Cardiac fibroblast (primary cell): Measurements from ENCODE around the gene AOPEP.

Source experiments
- DNase-seq, 2 donors: peaks; one replicate each; pipeline versions ENCODE4 v3.0.0 to v3.0.0-alpha.2; 2010; ENCODE audit warnings: low read depth in 2 of 2
- H3K4me3 ChIP-seq, 2 donors: replicated peaks in 1 of 2; 1 replicate in 1 of 2; 2 replicates in 1 of 2; pipeline ENCODE4 v1.5.1; 2011; ENCODE audit warnings: low read depth in 2 of 2, low read length in 2 of 2, mild to moderate bottlenecking in 2 of 2, moderate library complexity in 1 of 2
- TF ChIP-seq, protein P1 (sequence below): IDR thresholded peaks from one replicate; pipeline ENCODE4 v1.5.1; 2011; ENCODE audit warnings: low read depth, mild to moderate bottlenecking, low read length, inconsistent platforms

The AOPEP gene

DNA sequence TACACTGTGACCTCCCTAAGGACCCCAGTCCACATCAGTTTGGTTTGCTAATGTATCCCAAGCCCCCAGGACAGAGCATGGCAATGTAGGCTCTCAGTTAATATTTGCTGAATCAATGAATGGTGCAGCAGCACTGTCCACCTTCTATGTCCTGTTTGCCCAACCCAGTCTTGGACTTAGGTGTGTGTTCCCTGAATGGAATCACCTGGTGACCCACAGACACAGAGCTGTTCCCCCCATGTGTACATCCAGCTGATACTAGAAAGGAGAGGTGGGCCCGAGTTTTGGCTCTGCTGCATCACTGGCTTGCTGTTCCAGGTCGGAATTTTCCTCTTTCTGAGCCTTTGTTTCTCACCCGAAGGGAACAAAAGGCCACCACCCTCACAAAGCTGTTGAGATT, 180.2 kb downstream of the AOPEP start:
- no peak for DNase-seq
- no peak overlapping the region for H3K4me3 ChIP-seq
- TF ChIP-seq, protein P1, sequence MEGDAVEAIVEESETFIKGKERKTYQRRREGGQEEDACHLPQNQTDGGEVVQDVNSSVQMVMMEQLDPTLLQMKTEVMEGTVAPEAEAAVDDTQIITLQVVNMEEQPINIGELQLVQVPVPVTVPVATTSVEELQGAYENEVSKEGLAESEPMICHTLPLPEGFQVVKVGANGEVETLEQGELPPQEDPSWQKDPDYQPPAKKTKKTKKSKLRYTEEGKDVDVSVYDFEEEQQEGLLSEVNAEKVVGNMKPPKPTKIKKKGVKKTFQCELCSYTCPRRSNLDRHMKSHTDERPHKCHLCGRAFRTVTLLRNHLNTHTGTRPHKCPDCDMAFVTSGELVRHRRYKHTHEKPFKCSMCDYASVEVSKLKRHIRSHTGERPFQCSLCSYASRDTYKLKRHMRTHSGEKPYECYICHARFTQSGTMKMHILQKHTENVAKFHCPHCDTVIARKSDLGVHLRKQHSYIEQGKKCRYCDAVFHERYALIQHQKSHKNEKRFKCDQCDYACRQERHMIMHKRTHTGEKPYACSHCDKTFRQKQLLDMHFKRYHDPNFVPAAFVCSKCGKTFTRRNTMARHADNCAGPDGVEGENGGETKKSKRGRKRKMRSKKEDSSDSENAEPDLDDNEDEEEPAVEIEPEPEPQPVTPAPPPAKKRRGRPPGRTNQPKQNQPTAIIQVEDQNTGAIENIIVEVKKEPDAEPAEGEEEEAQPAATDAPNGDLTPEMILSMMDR, result no peak

DNA sequence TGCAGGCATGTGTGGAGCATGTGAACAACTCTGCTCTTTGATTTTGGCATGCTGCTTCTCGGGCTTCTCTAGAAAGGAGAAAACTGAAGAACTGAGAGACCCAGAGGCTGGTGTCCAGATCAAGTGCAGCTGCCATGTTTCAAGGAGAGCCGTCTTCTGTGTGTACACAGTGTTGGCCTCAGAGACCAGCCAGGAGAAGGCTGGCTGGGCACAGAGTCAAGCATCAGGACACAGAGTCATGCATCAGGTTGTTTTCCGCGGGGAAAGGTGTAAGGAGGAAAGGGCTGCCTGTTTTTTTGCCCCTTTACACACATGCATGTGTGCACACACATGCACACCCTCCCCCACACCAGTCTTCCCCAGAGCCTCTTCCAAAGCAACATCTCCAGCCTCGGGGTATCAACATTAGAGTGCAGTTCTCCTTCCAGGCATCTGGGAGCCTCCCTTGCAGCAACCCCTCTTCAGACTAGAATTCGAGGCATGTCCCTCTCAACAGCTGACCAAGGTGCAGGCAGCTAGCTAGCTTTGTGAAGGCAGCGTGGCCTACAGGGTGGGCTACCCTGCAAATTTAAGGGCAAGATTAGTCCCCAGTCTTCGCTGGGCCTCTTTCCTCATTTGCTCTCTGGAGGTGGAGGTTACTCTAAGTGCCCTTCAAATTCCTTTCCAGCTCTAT, 180.9 kb downstream of the AOPEP start:
- no peak for DNase-seq
- TF ChIP-seq, protein P1, result no peak
- H3K4me3 ChIP-seq, result no peak overlapping the region

DNA sequence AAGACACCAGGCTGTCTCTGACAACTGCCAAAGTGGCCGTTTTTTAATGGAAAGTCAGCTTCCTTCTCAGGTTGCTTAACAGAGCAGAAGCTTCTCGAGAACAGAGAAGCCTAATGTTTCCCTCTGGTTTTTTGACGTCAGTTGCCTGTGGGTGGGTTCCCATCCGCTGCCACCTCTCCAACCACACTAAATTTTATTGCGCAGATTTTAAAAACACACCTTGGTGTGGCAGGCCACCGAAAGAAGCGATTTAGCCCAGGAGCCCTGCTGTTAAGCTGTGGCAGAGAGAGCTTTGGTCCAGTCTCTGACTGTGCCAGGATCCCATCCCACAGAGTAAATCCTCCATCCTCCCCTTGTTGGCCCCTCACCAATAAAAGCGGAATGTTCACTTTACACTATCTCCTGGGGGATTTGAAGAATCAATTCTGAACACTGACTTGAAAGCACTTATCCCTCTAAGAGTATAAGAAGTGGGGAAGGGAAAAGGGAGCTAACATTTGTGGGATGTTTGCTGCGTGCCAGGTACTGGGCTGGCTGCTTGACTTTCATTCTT, 181.6 kb downstream of the AOPEP start:
- H3K4me3 ChIP-seq, result no peak overlapping the region
- peak in 1 of 2 donors; percentile 57 for DNase-seq
- TF ChIP-seq, protein P1, result no peak

DNA sequence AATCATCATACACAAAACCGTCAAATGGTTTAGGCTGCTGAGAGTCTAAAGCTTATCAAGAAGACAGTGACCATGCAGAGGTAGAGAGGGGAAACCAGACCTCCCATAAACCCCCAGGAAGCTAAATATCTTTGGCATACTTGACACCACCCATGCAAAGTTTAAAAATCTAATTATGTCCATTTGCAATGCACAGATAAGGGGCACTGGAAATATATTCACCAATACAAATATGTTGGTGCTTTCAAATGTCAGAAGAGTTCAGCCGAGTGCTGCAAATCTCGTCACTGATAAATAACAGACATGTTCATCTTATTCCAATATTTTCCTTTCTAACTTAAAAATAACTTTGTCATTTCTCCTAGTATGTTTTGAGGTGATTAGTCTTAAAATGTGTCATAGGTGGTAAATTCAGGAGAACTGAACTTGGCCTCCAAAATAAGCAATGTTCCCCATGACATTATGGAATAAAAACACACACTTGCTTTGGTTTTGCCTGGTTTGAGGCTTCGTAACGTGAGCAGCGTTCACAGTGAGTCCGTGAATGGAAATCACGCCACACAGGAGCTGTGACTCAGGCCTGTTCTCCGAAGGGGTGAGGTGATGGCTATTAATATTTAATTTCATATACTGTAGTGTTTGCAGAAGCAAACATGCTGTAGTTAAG, 182.2 kb downstream of the AOPEP start:
- no peak for DNase-seq
- H3K4me3 ChIP-seq, result no peak overlapping the region
- TF ChIP-seq, protein P1, result no peak

DNA sequence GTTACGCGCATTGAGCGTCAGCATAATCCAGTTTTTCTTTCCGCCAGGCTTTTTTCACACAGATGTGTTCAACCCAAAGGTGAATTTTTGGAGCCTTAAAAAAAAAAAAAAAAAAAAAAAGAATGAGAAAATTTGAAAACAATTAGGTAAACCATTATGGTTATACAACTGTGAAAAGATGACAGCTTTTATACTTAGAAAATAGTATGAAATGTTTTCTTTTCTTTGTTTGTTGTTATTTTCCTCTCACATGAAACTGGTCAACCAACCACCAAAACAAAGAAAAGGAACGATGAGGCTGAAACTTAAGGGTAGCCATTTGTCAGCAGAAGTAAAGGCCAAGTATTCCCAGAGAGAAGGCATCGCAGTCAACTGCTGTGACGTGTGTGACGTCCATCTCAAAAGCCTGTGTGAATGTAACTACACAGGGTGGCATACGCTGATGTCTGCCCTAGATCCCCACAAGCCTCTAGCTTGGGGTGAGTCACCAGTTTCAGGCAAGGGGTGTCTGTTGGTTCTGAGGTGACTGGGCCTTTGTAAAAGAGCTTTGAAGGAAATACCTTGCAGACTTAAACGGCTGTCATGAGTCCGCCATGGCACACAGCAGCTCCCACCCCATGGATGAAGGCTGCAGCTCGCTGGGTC, 182.9 kb downstream of the AOPEP start:
- no peak overlapping the region for H3K4me3 ChIP-seq
- no peak for DNase-seq
- TF ChIP-seq, protein P1, result no peak

DNA sequence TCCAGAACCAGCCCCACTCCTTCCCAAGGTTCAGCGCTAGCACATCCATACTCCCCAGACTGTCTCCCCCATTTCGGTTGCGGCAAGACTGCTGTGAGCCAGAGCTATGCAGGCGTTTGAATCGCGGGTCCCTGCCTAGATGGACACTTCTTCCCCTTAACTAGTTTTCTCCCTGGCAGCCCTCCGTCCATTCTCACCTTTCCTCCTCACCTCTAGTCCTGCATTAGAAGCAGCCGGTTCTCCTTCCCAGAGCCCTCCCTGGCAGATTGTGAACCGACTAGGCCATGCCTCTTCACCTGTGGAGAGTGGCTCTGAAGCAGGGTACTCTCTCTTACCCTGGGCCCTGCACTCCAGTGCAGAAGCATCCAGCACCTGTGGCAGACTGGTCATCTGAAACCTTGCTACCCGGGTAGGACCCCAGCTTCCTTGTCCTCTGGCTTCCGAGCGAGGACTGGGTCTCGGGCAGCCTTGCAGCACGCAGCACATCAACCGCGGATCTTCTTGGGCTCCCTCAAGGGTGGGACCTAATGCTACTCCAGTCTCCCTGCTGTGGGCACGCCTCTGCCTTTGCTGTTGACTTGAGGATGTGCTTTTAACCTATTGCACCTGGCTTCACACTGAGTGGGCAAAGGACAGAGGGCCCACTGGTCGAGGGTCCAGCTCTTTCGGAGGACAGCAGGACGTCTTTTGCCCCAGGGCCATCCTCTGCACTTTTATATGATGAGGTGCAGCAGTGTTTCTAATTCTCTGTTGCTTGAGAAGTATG, 183.6 kb downstream of the AOPEP start:
- TF ChIP-seq, protein P1, result no peak
- H3K4me3 ChIP-seq, result no peak overlapping the region
- no peak for DNase-seq
